SK-N-SH (cell line): ENCODE data around the gene FBN1. TPM values are rescaled to one million over a fixed set of nuclear protein-coding genes. Genes with fewer than 3 reads are reported as not detected.

Source experiments
- CTCF ChIA-PET: fragments of 300-600, 350-600 bp; formaldehyde crosslinking; extraction: SDS; loops from one replicate; lab custom pipeline; 2021; lab: Yijun Ruan, JAX
- POLR2A ChIA-PET: fragments of 350-600 bp; sonication (Branson Sonifier 250); formaldehyde crosslinking; extraction: SDS; loops from one replicate; lab custom pipeline; 2020; ENCODE audit warnings: antibody characterized with exemption, inconsistent platforms; lab: Yijun Ruan, JAX
- DNase-seq: peaks from one replicate; pipeline ENCODE4 v3.0.0; 2012
- H2AFZ ChIP-seq: fragments of 200-600 bp; sonication (generic); 2 replicates; pipeline ENCODE4 v1.8.1; 2016; ENCODE audit warnings: antibody characterized with exemption, mild to moderate bottlenecking, low read depth
- H3F3A ChIP-seq: fragments of 200-600 bp; sonication (generic); replicated peaks from 2 replicates; pipeline ENCODE3; 2016; ENCODE audit warnings: antibody characterized with exemption, mild to moderate bottlenecking; ENCODE audit not compliant: insufficient read depth
- H3K27ac ChIP-seq, 2 experiments: fragments of 200-500 bp in 1 of 2; fragments of 200-600 bp in 1 of 2; sonication (Bioruptor generic) in 1 of 2; sonication (generic), shearing (Covaris generic) in 1 of 2; 2 replicates each; pipeline versions ENCODE4 v1.5.1 to v1.6.1; 2014 to 2016; ENCODE audit warnings: low read depth in 2 of 2, inconsistent platforms in 1 of 2, low read length in 1 of 2, mild to moderate bottlenecking in 1 of 2, mixed read lengths in 1 of 2
- H3K27me3 ChIP-seq: fragments of 200-600 bp; sonication (generic), shearing (Covaris generic); 2 replicates; pipeline ENCODE4 v1.6.1; 2016; ENCODE audit warnings: mixed run types; ENCODE audit not compliant: insufficient read depth
- H3K36me3 ChIP-seq, 2 experiments: fragments of 200-500 bp in 1 of 2; fragments of 200-600 bp in 1 of 2; sonication (Bioruptor generic) in 1 of 2; sonication (generic) in 1 of 2; replicated peaks in 1 of 2; 2 replicates each; pipeline versions ENCODE3 to v1.5.1; 2014 to 2016; ENCODE audit warnings: low read length in 1 of 2, mild to moderate bottlenecking in 1 of 2; ENCODE audit not compliant: insufficient read depth in 2 of 2, control insufficient read depth in 1 of 2
- H3K4me1 ChIP-seq, 2 experiments: fragments of 200-500 bp in 1 of 2; fragments of 200-600 bp in 1 of 2; sonication (Bioruptor generic) in 1 of 2; sonication (generic), shearing (Covaris generic) in 1 of 2; 2 replicates each; pipeline versions ENCODE4 v1.5.1 to v1.6.1; 2014 to 2016; ENCODE audit warnings: low read depth in 1 of 2, low read length in 1 of 2, mixed run types in 1 of 2; ENCODE audit not compliant: insufficient read depth in 2 of 2, control insufficient read depth in 1 of 2
- H3K4me2 ChIP-seq: fragments of 200-600 bp; sonication (generic), shearing (Covaris generic); 2 replicates; pipeline ENCODE4 v1.6.1; 2017; ENCODE audit warnings: mixed run types
- H3K4me3 ChIP-seq, 2 experiments: fragments of 200-500 bp in 1 of 2; fragments of 200-600 bp in 1 of 2; sonication (Bioruptor generic) in 1 of 2; sonication (generic), shearing (Covaris generic) in 1 of 2; 2 replicates each; pipeline versions ENCODE4 v1.5.1 to v1.8.1; 2014 to 2016; ENCODE audit warnings: low read depth in 2 of 2, inconsistent platforms in 1 of 2, low read length in 1 of 2, mild to moderate bottlenecking in 1 of 2, mixed read lengths in 1 of 2, moderate library complexity in 1 of 2
- H3K79me2 ChIP-seq: fragments of 200-600 bp; sonication (generic); 2 replicates; pipeline ENCODE4 v1.8.1; 2017; ENCODE audit warnings: mild to moderate bottlenecking; ENCODE audit not compliant: insufficient read depth
- H3K9ac ChIP-seq: fragments of 200-600 bp; sonication (generic); 2 replicates; pipeline ENCODE4 v1.6.1; 2017; ENCODE audit warnings: mixed run types
- H3K9me2 ChIP-seq: fragments of 200-600 bp; sonication (generic); 2 replicates; pipeline ENCODE4 v1.6.1; 2017; ENCODE audit warnings: mixed run types
- H3K9me3 ChIP-seq: fragments of 200-600 bp; sonication (generic); 2 replicates; pipeline ENCODE4 v1.6.1; 2017; ENCODE audit warnings: mixed run types, mild to moderate bottlenecking, moderate library complexity
- H4K20me1 ChIP-seq: fragments of 200-600 bp; sonication (generic); 2 replicates; pipeline ENCODE4 v1.6.1; 2017; ENCODE audit warnings: mild to moderate bottlenecking, mixed run types; ENCODE audit not compliant: insufficient read depth
- CHD2 ChIP-seq: fragments of 150-350 bp; IDR thresholded peaks from 2 replicates; pipeline ENCODE4 v1.6.1; 2018; ENCODE audit warnings: low read length; ENCODE audit not compliant: partially characterized antibody
- ELF1 ChIP-seq: IDR thresholded peaks from 2 replicates; pipeline ENCODE4 v1.4.0; 2012
- GABPA ChIP-seq: IDR thresholded peaks from 2 replicates; pipeline ENCODE4 v1.4.0; 2012; ENCODE audit warnings: low read depth, mild to moderate bottlenecking
- GATA2 ChIP-seq: sonication (generic); formaldehyde crosslinking; IDR thresholded peaks from 2 replicates; pipeline ENCODE4 v1.5.0; 2020; ENCODE audit warnings: mild to moderate bottlenecking, missing genetic modification reagents
- JUND ChIP-seq: IDR thresholded peaks from 2 replicates; pipeline ENCODE4 v1.4.0; 2012
- MEF2A ChIP-seq: IDR thresholded peaks from 2 replicates; pipeline ENCODE4 v1.4.0; 2012; ENCODE audit warnings: low read depth, borderline replicate concordance
- MXI1 ChIP-seq: IDR thresholded peaks from 2 replicates; pipeline ENCODE4 v1.6.1; 2012; ENCODE audit warnings: mild to moderate bottlenecking, low read depth, low read length, improper control_type of control experiment
- POLR2AphosphoS5 ChIP-seq: IDR thresholded peaks from 2 replicates; pipeline ENCODE4 v1.6.1; 2012; ENCODE audit warnings: low read depth, low read length
- RAD21 ChIP-seq: IDR thresholded peaks from 2 replicates; pipeline ENCODE4 v1.6.1; 2012; ENCODE audit warnings: mild to moderate bottlenecking, low read length
- SIN3A ChIP-seq: IDR thresholded peaks from 2 replicates; pipeline ENCODE4 v1.6.1; 2012; ENCODE audit warnings: low read depth, mild to moderate bottlenecking, low read length, moderate library complexity, borderline replicate concordance
- SMC3 ChIP-seq: IDR thresholded peaks from 2 replicates; pipeline ENCODE4 v1.6.1; 2012; ENCODE audit warnings: low read depth, low read length, improper control_type of control experiment
- TAF1 ChIP-seq: IDR thresholded peaks from 2 replicates; pipeline ENCODE4 v1.6.1; 2012; ENCODE audit warnings: low read depth, mild to moderate bottlenecking, low read length, moderate library complexity, borderline replicate concordance
- TCF12 ChIP-seq: IDR thresholded peaks from 2 replicates; pipeline ENCODE4 v1.4.0; 2012
- WGBS: methylation state at CpG from one replicate; pipeline ENCODE4 v1.1.6; 2017; ENCODE audit warnings: low lambda C conversion rate; 5-methylcytosine and 5-hydroxymethylcytosine counted together
- polyA plus RNA-seq, 3 experiments: library from polyadenylated mRNA; depleted of rRNA; stranded (reverse); fragments of >200 nt; gene quantifications; 2 replicates each; pipeline ENCODE4 v1.2.3, GENCODE V29; 2012
- TF ChIP-seq, protein P1 (sequence below): IDR thresholded peaks from 2 replicates; pipeline ENCODE4 v1.6.1; 2012; ENCODE audit warnings: mild to moderate bottlenecking, low read depth, low read length, moderate library complexity

Gene FBN1
- polyA plus RNA-seq, 1 of the 3 experiments (the other 2 are of a cell fraction) = 248 TPM

DNA sequence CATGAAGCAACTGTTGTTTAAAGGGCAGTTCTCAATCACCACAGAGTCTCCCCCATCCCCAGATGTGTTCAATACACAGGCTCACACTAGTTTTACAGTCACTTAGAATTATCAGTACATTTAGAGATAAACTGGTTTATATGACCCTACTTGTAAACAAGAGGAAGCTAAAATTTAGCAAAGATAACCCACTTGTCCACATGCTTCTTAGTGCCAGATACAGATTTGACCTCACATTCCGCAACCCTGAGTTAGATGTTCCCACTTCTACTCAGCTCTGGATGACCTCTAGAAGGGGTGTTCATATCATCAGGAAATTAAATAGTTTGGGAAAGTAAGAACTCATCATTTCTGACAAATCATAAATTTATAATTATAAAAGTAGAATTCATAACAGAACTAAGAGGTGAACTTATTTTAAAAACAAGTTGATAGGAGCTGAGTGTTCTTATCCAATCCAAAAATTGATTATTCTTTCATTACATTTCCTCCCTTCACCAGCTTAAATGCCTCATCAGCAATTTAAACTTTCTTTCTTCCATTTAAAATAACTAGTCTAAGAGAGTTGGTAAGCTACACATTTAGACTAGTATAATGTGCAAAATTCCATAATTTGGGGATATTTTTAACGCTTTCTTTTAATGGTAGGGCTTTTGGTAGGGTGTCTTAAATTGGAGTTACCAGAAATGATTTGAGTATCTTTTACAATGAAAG lies 131.2 kb downstream of the FBN1 start (continued):
- TF ChIP-seq MEF2A = no peak
- no peak for TF ChIP-seq MXI1
- TF ChIP-seq SIN3A = no peak
- no peak for TF ChIP-seq TCF12
- TF ChIP-seq, protein P1, sequence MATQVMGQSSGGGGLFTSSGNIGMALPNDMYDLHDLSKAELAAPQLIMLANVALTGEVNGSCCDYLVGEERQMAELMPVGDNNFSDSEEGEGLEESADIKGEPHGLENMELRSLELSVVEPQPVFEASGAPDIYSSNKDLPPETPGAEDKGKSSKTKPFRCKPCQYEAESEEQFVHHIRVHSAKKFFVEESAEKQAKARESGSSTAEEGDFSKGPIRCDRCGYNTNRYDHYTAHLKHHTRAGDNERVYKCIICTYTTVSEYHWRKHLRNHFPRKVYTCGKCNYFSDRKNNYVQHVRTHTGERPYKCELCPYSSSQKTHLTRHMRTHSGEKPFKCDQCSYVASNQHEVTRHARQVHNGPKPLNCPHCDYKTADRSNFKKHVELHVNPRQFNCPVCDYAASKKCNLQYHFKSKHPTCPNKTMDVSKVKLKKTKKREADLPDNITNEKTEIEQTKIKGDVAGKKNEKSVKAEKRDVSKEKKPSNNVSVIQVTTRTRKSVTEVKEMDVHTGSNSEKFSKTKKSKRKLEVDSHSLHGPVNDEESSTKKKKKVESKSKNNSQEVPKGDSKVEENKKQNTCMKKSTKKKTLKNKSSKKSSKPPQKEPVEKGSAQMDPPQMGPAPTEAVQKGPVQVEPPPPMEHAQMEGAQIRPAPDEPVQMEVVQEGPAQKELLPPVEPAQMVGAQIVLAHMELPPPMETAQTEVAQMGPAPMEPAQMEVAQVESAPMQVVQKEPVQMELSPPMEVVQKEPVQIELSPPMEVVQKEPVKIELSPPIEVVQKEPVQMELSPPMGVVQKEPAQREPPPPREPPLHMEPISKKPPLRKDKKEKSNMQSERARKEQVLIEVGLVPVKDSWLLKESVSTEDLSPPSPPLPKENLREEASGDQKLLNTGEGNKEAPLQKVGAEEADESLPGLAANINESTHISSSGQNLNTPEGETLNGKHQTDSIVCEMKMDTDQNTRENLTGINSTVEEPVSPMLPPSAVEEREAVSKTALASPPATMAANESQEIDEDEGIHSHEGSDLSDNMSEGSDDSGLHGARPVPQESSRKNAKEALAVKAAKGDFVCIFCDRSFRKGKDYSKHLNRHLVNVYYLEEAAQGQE = no peak
- no peak for TF ChIP-seq ELF1
- no peak for TF ChIP-seq CHD2
- no peak for TF ChIP-seq TAF1

DNA sequence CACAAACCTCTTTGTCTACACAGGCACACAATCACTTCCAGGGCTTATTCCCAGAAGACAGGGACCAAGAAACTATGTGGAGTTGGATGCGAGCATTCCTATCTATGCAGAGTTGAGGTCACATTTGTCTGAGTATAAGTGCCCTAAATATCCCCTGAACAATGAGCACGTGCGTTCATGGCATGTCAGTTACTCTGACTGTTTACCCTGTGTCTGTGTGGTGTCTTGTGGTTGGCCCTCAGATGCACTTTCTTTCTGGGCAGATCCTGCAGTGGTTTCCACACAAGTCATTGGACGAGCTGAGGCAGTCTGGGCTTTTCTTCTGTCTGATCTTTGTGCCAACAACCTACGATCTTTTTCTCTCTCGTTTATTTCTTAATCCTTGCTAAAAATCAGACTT lies 134.5 kb downstream of the FBN1 start:
- Histone ChIP-seq H3K9ac (no peak overlapping the region), H3K27ac (no peak overlapping the region), H3K4me1 (peaks cover 0 to 5% of the 10 kb centered on the region in 2 experiments; a peak in 2 of 4 replicates), H3K79me2 (peaks cover 14% of the 10 kb centered on the region; the same call in 1 of the 2 replicates), H3K9me2 (no peaks in the 10 kb centered on the region), H3K36me3 (peaks cover 96 to 97% of the 10 kb centered on the region in 2 experiments), H3F3A (peaks cover 58% of the 10 kb centered on the region), H3K4me3 (no peak overlapping the region), H3K9me3 (no peaks in the 10 kb centered on the region), H2AFZ (no peak overlapping the region), H4K20me1 (no peaks in the 10 kb centered on the region), H3K27me3 (no peaks in the 10 kb centered on the region), H3K4me2 (no peak overlapping the region)
- TF ChIP-seq GABPA = no peak
- no peak for TF ChIP-seq SIN3A
- no peak for TF ChIP-seq JUND
- TF ChIP-seq MEF2A = no peak
- no peak for TF ChIP-seq SMC3
- no peak for TF ChIP-seq GATA2
- no peak for TF ChIP-seq RAD21
- no peak for TF ChIP-seq POLR2AphosphoS5
- CTCF ChIA-PET = no interaction called here
- 92% methylated on average over 6 of the region's 6 CpGs for WGBS
- DNase-seq = no peak
- POLR2A ChIA-PET = no interaction called here
